Measurements from ENCODE around the gene ADD1.
"Not testable (repeated sequence)": the region's sequence is repeated elsewhere in the genome, so short reads cannot be mapped to it uniquely, and the experiment has no call there.

ADD1 gene

GRCh38 chr4:2948895-2949781, 105.5 kb downstream of the ADD1 start:
- DNase-seq, result peak in 1 of 2 experiments; percentile 17

GRCh38 chr4:2949782-2950125, 106.1 kb downstream of the ADD1 start:
- DNase-seq, result no peak

GRCh38 chr4:2950221-2950989, 106.8 kb downstream of the ADD1 start:
- no peak for DNase-seq

- no peak for DNase-seq
Measured at GRCh38 chr4:2953496-2953895, 109.9 kb downstream of the ADD1 start.

- no peak for DNase-seq
Measured at GRCh38 chr4:2954358-2955185, 110.9 kb downstream of the ADD1 start.

GRCh38 chr4:2955186-2956044, 111.8 kb downstream of the ADD1 start:
- DNase-seq, result not testable (repeated sequence)

- DNase-seq, result no peak
Measured at GRCh38 chr4:2958446-2958845, 114.8 kb downstream of the ADD1 start.

- DNase-seq, result not testable (repeated sequence)
Measured at GRCh38 chr4:2960450-2960849, 116.8 kb downstream of the ADD1 start.

GRCh38 chr4:2961421-2961810, 117.8 kb downstream of the ADD1 start:
- no peak for DNase-seq

GRCh38 chr4:2961811-2962441, 118.3 kb downstream of the ADD1 start:
- peak in 1 of 2 experiments; percentile 18 for DNase-seq

GRCh38 chr4:2962614-2963174, 119.0 kb downstream of the ADD1 start:
- peak in 1 of 2 experiments; percentile 53 for DNase-seq

- DNase-seq, result peak; percentile 93 to 95
Measured at GRCh38 chr4:2963175-2963965, 119.7 kb downstream of the ADD1 start, which contains the start of the genes GRK4 and NOP14. GRK4 (plus strand) TSS chr4:2963571; CDS start chr4:2964071, 500 bp downstream. NOP14 (minus strand) TSS chr4:2963406; CDS start chr4:2963319, 87 bp downstream.

GRCh38 chr4:2963966-2964471, 120.4 kb downstream of the ADD1 start:
- no peak for DNase-seq

GRCh38 chr4:2964706-2965258, 121.1 kb downstream of the ADD1 start:
- no peak for DNase-seq

GRCh38 chr4:2965262-2965661, 121.6 kb downstream of the ADD1 start:
- no peak for DNase-seq

- no peak for DNase-seq
Measured at GRCh38 chr4:2968381-2968780, 124.7 kb downstream of the ADD1 start.

- no peak for DNase-seq
Measured at GRCh38 chr4:2971275-2971674, 127.6 kb downstream of the ADD1 start.

GRCh38 chr4:2977211-2978088, 133.8 kb downstream of the ADD1 start:
- no peak for DNase-seq

Data from SW 1271 (cell line).